HG03565 (cell line): Measurements from ENCODE around the gene PTCD2.
A peak's percentile ranks its signal among the peaks of the same experiment; 100 is the strongest.

Experiments
- ATAC-seq: cut with Tn5 transposase; IDR thresholded peaks from one replicate; pipeline ENCODE4 v1.9.1; 2021; ENCODE audit warnings: mild to moderate bottlenecking, moderate library complexity; ENCODE audit not compliant: unreplicated experiment

PTCD2 gene

DNA sequence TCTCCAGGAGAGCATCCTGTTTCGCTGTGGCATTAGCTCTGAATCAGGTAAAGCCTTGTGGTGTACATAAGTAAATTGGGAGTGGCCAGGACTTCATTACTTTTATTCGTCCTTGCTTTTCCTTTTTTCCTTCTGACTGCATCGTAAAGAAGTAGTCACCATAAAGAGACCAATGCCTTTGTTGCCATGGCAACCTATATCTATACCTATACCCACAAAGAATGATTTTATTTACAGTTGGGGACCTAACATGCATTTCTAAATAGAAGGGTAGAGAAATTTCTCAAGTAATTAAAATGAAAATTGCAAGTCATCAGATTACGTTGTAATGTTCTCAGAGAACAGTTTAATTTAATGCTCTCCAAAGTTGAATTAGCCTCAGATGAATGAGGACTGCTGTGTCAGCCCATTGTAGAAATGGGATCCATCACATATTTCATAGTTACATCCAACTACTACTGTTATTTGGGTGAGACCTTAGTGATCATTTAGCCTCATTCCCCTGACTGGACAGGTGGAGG is 18.6 kb downstream of the PTCD2 start:
- no peak for ATAC-seq

- ATAC-seq: no peak
Measured at GRCh38 chr5:72346398-72346797, 26.2 kb downstream of the PTCD2 start.

GRCh38 chr5:72347801-72348308 is 27.7 kb downstream of the PTCD2 start:
- no peak for ATAC-seq

GRCh38 chr5:72351376-72351775 is 31.2 kb downstream of the PTCD2 start:
- ATAC-seq: no peak

DNA sequence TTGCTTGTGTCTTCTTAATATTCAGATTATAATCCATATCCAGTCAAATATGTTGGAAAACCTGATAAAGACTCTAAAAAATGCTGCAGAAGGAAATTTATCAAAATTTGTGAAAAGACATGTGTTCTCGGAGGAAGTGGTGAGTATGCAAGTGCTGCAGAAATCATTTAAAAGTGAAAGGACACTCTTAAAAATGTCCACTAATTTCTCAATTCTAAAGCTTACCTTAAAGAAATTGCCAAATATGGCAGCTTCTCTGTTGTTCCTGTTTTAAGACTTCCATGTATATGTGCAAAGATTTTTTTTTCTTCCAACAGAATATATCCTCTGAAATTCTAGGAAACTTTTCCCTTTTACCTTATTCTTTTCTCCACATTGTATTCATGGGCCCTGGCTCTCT is 32.4 kb downstream of the PTCD2 start:
- ATAC-seq: no peak

GRCh38 chr5:72353046-72353445 is 32.9 kb downstream of the PTCD2 start:
- ATAC-seq: no peak

- ATAC-seq: no peak
Measured at GRCh38 chr5:72355706-72356299, 35.6 kb downstream of the PTCD2 start.

- no peak for ATAC-seq
Measured at GRCh38 chr5:72356361-72356760, 36.2 kb downstream of the PTCD2 start.

- ATAC-seq: no peak
Measured at GRCh38 chr5:72358925-72359324, 38.8 kb downstream of the PTCD2 start.

GRCh38 chr5:72359886-72360285 is 39.7 kb downstream of the PTCD2 start:
- no peak for ATAC-seq

DNA sequence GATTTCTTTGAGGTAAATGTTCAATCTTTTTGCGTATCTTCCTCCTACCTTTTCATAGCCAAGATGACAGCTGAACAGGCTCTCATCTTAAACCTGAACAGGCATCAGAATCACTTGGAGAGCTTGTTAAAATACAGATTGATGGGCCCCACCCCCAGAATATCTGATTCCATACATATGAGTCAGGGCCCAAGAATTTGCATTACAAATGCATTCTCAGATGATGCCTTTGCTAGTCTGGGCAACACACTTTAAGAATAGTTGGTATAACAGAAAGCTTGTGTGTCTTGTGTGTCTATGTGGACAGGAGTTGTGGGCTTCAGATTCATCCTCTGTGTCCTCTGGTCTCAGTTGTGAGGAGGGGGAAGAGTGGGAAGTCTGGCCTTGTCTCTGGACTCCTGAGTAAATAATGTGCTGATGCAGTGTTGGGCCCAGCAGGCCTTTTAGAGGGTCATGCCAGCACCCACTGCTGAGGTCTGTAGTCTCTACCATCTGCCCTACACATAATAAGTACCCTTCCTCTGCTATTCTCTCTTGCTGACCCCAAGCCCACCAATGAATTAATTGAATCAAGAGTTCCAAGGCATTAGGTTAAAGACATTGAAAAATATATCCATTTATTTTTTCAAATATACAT is 43.1 kb downstream of the PTCD2 start:
- ATAC-seq: no peak

GRCh38 chr5:72364171-72364570 is 44.0 kb downstream of the PTCD2 start:
- ATAC-seq: no peak

GRCh38 chr5:72364951-72365350 is 44.8 kb downstream of the PTCD2 start:
- no peak for ATAC-seq

- peak; percentile 53 for ATAC-seq
Measured at GRCh38 chr5:72366324-72366976, 46.3 kb downstream of the PTCD2 start.

GRCh38 chr5:72368271-72368670 is 48.1 kb downstream of the PTCD2 start:
- no peak for ATAC-seq

GRCh38 chr5:72369301-72369700 is 49.1 kb downstream of the PTCD2 start:
- ATAC-seq: no peak

DNA sequence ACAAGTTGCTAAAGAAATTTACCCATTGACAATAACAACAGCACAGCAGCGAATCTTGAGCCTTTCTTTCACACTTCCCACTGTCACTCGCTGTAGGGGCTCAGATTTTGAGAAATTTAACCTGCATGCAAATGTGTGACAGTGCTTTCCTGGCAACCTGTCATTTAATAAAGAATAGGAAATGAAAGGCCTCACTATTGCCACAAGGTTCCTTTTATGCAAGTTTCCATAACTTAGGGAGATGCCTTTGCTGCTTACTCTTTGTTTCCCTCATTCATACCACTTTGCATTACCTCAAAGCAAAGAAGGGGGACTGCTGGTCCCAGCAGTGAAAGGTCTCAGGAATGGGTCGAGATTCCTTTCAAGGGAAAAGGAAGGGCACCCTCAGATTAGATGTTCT is 49.5 kb downstream of the PTCD2 start:
- ATAC-seq: no peak

DNA sequence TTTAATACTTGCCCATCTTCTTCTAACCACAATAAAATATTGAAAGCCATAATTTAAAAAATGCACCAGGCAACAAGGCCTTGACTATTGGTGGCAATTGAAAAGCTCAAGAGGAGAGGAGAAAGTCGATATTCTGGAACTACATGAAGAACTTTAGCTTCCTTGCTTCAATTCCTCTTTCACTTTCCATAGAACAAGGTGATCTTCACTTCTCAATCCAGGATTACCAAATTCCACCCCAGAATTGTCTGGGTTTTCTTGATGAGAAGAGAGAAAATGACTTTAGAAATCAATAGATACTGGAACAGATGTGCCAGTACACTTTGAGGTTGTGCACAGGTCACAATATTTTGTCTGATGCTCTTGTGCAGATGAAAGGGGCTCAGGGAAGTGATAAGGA is 52.2 kb downstream of the PTCD2 start:
- ATAC-seq: no peak

- ATAC-seq: no peak
Measured at GRCh38 chr5:72372923-72373322, 52.8 kb downstream of the PTCD2 start.

- no peak for ATAC-seq
Measured at GRCh38 chr5:72374844-72375243, 54.7 kb downstream of the PTCD2 start.

GRCh38 chr5:72376381-72376780 is 56.2 kb downstream of the PTCD2 start:
- no peak for ATAC-seq
